B cell (primary cell): ENCODE data around the gene LTC4S. TPM values are rescaled to one million over a fixed set of nuclear protein-coding genes. Genes with fewer than 3 reads are reported as not detected.

Source experiments
- ATAC-seq: fragments of 200-7000 bp; cut with Tn5 transposase; one replicate; pipeline ENCODE4 v1.10.0; 2021; ENCODE audit warnings: low read depth, mild to moderate bottlenecking, moderate number of reproducible peaks, moderate library complexity
- CTCF ChIA-PET: fragments of 350-600 bp; sonication (Branson Sonifier 250); formaldehyde crosslinking; loops from one replicate; lab custom pipeline; 2021; ENCODE audit warnings: antibody characterized with exemption, inconsistent platforms; lab: Charles Lee
- POLR2A ChIA-PET: fragments of 350-600 bp; sonication (Branson Sonifier 250); formaldehyde crosslinking; loops from one replicate; lab custom pipeline; 2021; ENCODE audit warnings: antibody characterized with exemption; lab: Charles Lee
- DNase-seq: peaks from one replicate; pipeline ENCODE4 v3.0.0; 2013
- H2AFZ ChIP-seq: 2 replicates; pipeline ENCODE4 v1.6.1; 2012; ENCODE audit warnings: mild to moderate bottlenecking, low read depth, low read length; ENCODE audit not compliant: insufficient read depth, poor library complexity, severe bottlenecking
- H3K27ac ChIP-seq, 2 donors: 1 replicate in 1 of 2; 2 replicates in 1 of 2; pipeline ENCODE4 v1.5.1; 2012 to 2013; ENCODE audit warnings: low read length in 2 of 2, mild to moderate bottlenecking in 2 of 2, moderate library complexity in 1 of 2
- H3K27me3 ChIP-seq, 4 experiments: fragments of 200-600 bp in 1 of 4; sonication (generic) in 1 of 4; replicated peaks in 1 of 4; 1 replicate in 2 of 4; 2 replicates in 2 of 4; pipeline versions ENCODE4 v1.6.1 to v1.7.0; 2013 to 2016; ENCODE audit warnings: low read length in 3 of 4, mild to moderate bottlenecking in 2 of 4, mixed read lengths in 1 of 4, moderate library complexity in 1 of 4; ENCODE audit not compliant: insufficient read depth in 4 of 4, control insufficient read depth in 3 of 4; ENCODE audit errors: control extremely low read depth in 1 of 4
- H3K36me3 ChIP-seq, 2 experiments: replicated peaks in 1 of 2; 1 replicate in 1 of 2; 2 replicates in 1 of 2; pipeline versions ENCODE4 v1.6.1 to v1.7.1; 2013; ENCODE audit warnings: low read length in 1 of 2; ENCODE audit not compliant: insufficient read depth in 2 of 2, control insufficient read depth in 1 of 2; ENCODE audit errors: control extremely low read depth in 1 of 2, extremely low read depth in 1 of 2
- H3K4me1 ChIP-seq, 2 donors: fragments of 200-600 bp in 1 of 2; sonication (generic) in 1 of 2; 1 replicate in 1 of 2; 2 replicates in 1 of 2; pipeline versions ENCODE4 v1.5.1 to v1.6.1; 2013 to 2017; ENCODE audit warnings: low read length in 2 of 2; ENCODE audit not compliant: control insufficient read depth in 2 of 2, insufficient read depth in 2 of 2
- H3K4me2 ChIP-seq: replicated peaks from 2 replicates; pipeline ENCODE3; 2012; ENCODE audit warnings: mild to moderate bottlenecking, low read depth, low read length; ENCODE audit not compliant: poor library complexity, severe bottlenecking
- H3K4me3 ChIP-seq, 5 experiments: fragments of 200-600 bp in 1 of 5; sonication (generic) in 1 of 5; 1 replicate in 3 of 5; 2 replicates in 2 of 5; pipeline versions ENCODE4 v1.5.1 to v1.7.0; 2011 to 2016; ENCODE audit warnings: low read length in 4 of 5, mild to moderate bottlenecking in 4 of 5, low read depth in 2 of 5, control low read depth in 1 of 5, moderate library complexity in 1 of 5; ENCODE audit not compliant: insufficient read depth in 1 of 5; ENCODE audit errors: control extremely low read depth in 1 of 5, extremely low read depth in 1 of 5
- H3K79me2 ChIP-seq: fragments of 200-600 bp; sonication (generic); one replicate; pipeline ENCODE4 v1.6.0; 2016; ENCODE audit warnings: low read length; ENCODE audit not compliant: control insufficient read depth, insufficient read depth
- H3K9ac ChIP-seq: fragments of 200-600 bp; sonication (generic); 2 replicates; pipeline ENCODE4 v1.6.1; 2017; ENCODE audit warnings: mild to moderate bottlenecking, low read length, moderate library complexity
- H3K9me3 ChIP-seq, 3 donors: one replicate each; pipeline versions ENCODE4 v1.6.1 to v1.7.1; 2013; ENCODE audit warnings: low read length in 2 of 3; ENCODE audit not compliant: control insufficient read depth in 2 of 3, insufficient read depth in 1 of 3; ENCODE audit errors: control extremely low read depth in 1 of 3
- H4K20me1 ChIP-seq: 2 replicates; pipeline ENCODE4 v1.6.0; 2012; ENCODE audit warnings: mild to moderate bottlenecking, low read length; ENCODE audit not compliant: insufficient read depth, control insufficient read depth, poor library complexity, severe bottlenecking
- H3K27ac Mint-ChIP-seq: one replicate; pipeline ENCODE4 v1.8.0; 2021; ENCODE audit warnings: mixed read lengths
- H3K27me3 Mint-ChIP-seq: one replicate; pipeline ENCODE4 v1.8.0; 2021; ENCODE audit warnings: mixed read lengths
- H3K4me1 Mint-ChIP-seq: one replicate; pipeline ENCODE4 v1.8.0; 2021; ENCODE audit warnings: mixed read lengths
- H3K4me3 Mint-ChIP-seq: one replicate; pipeline ENCODE4 v1.8.0; 2021; ENCODE audit warnings: mixed read lengths
- H3K9me3 Mint-ChIP-seq: one replicate; pipeline ENCODE4 v1.8.0; 2022; ENCODE audit warnings: mixed read lengths; ENCODE audit not compliant: insufficient read depth
- EZH2 ChIP-seq: IDR thresholded peaks from 2 replicates; pipeline ENCODE4 v1.6.1; 2012; ENCODE audit warnings: borderline replicate concordance, low read depth, mild to moderate bottlenecking, moderate library complexity, low read length; ENCODE audit not compliant: insufficient read depth, poor library complexity, severe bottlenecking
- WGBS: methylation state at CpG from one replicate; pipeline ENCODE4 v1.1.5; 2013; ENCODE audit warnings: missing lambda C conversion rate; ENCODE audit not compliant: insufficient coverage; 5-methylcytosine and 5-hydroxymethylcytosine counted together
- intact Hi-C: fragments of 100-400 bp; cut with micrococcal nuclease; formaldehyde crosslinking; loops from one replicate; pipeline ENCODE4 v1.10.0; 2022
- polyA plus RNA-seq: library from polyadenylated mRNA; depleted of rRNA; stranded (reverse); fragments of >200 nt; gene quantifications from 2 replicates; pipeline ENCODE4 v1.2.3, GENCODE V29; 2012
- total RNA-seq, 2 donors: library from RNA; stranded (reverse); fragments of 120-200 nt in 1 of 2; gene quantifications; 1 replicate in 1 of 2; 2 replicates in 1 of 2; pipeline versions ENCODE4 v1.2.3 to v1.2.4, GENCODE V29; 2013 to 2022
- TF ChIP-seq, protein P1 (sequence below): fragments of 200-600 bp; IDR thresholded peaks from one replicate; pipeline ENCODE4 v1.8.0; 2022; ENCODE audit warnings: antibody characterized with exemption, mild to moderate bottlenecking

Gene LTC4S
- total and polyA plus RNA-seq, 2 donors (not counting 1 experiment from before 2014, with no cell fraction given): 0.40 to 3.8 TPM

- Histone ChIP-seq H2AFZ (no peak overlapping the region), H3K4me2 (no peak overlapping the region), H3K9ac (no peak overlapping the region), H3K27me3 (no peaks in the 10 kb centered on the region), H3K4me1 (no peaks in the 10 kb centered on the region), H3K36me3 (peaks cover 0 to 59% of the 10 kb centered on the region in 2 experiments), H3K9me3 (no peaks in the 10 kb centered on the region), H4K20me1 (peaks cover 5% of the 10 kb centered on the region), H3K4me3 (no peak overlapping the region), H3K79me2 (peaks cover 8% of the 10 kb centered on the region), H3K27ac (no peak overlapping the region)
- POLR2A ChIA-PET: no interaction called here
- Mint-ChIP-seq H3K27ac (no peak overlapping the region), H3K27me3 (no peaks in the 10 kb centered on the region), H3K9me3 (no peaks in the 10 kb centered on the region), H3K4me1 (no peaks in the 10 kb centered on the region), H3K4me3 (no peak overlapping the region)
- TF ChIP-seq, protein P1, sequence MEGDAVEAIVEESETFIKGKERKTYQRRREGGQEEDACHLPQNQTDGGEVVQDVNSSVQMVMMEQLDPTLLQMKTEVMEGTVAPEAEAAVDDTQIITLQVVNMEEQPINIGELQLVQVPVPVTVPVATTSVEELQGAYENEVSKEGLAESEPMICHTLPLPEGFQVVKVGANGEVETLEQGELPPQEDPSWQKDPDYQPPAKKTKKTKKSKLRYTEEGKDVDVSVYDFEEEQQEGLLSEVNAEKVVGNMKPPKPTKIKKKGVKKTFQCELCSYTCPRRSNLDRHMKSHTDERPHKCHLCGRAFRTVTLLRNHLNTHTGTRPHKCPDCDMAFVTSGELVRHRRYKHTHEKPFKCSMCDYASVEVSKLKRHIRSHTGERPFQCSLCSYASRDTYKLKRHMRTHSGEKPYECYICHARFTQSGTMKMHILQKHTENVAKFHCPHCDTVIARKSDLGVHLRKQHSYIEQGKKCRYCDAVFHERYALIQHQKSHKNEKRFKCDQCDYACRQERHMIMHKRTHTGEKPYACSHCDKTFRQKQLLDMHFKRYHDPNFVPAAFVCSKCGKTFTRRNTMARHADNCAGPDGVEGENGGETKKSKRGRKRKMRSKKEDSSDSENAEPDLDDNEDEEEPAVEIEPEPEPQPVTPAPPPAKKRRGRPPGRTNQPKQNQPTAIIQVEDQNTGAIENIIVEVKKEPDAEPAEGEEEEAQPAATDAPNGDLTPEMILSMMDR: no peak
- no peak for TF ChIP-seq EZH2
- no peak for DNase-seq
- intact Hi-C loops: no loop called here
- CTCF ChIA-PET: interaction anchor here (0.9 to 1.4 kb wide), 2 partner anchors 13 to 25 kb away, joined by 3 read pairs; no protein-coding TSS in a partner anchor
- no peak for ATAC-seq
- 92% methylated on average over 7 of the region's 11 CpGs for WGBS
Measured at GRCh38 chr5:179776411-179776938, 17.3 kb upstream of the LTC4S start.

- H3K79me2 ChIP-seq: peaks cover 8% of the 10 kb centered on the region
- H3K4me1 ChIP-seq: no peaks in the 10 kb centered on the region
Measured at GRCh38 chr5:179777456-179777855, 16.3 kb upstream of the LTC4S start.

More at GRCh38 chr5:179777456-179777855, 16.3 kb upstream of the LTC4S start:
- no peaks in the 10 kb centered on the region for H3K27me3 Mint-ChIP-seq
- no peaks in the 10 kb centered on the region for H3K4me1 Mint-ChIP-seq
- no peak overlapping the region for H3K4me2 ChIP-seq
- H3K9ac ChIP-seq: no peak overlapping the region
- DNase-seq (no peak), ATAC-seq (no peak)
- no peak overlapping the region for H3K27ac ChIP-seq
- peaks cover 5% of the 10 kb centered on the region for H4K20me1 ChIP-seq
- H3K27me3 ChIP-seq: no peaks in the 10 kb centered on the region
- intact Hi-C loops: no loop called here
- no peaks in the 10 kb centered on the region for H3K9me3 ChIP-seq
- TF ChIP-seq EZH2: no peak
- TF ChIP-seq, protein P1: no peak
- no peak overlapping the region for H3K27ac Mint-ChIP-seq
- 96% methylated on average over 10 of the region's 10 CpGs for WGBS
- H3K4me3 ChIP-seq: no peak overlapping the region
- no peak overlapping the region for H2AFZ ChIP-seq
- no peak overlapping the region for H3K4me3 Mint-ChIP-seq
- CTCF ChIA-PET: interaction anchor here (1.4 kb wide), 1 partner anchor 24 kb away, joined by 3 read pairs; no protein-coding TSS in a partner anchor
- peaks cover 0 to 50% of the 10 kb centered on the region in 2 experiments for H3K36me3 ChIP-seq
- POLR2A ChIA-PET: no interaction called here
- no peaks in the 10 kb centered on the region for H3K9me3 Mint-ChIP-seq
